ENCODE measurements around the gene JARID2. TPM values are rescaled to one million over a fixed set of nuclear protein-coding genes. Genes with fewer than 3 reads are reported as not detected.

Gene JARID2
- total and polyA plus RNA-seq, 9 of the 15 experiments (the other 6 are each of a cell fraction or from before 2014, with no cell fraction given): 5.0 to 29.0 (median 15.6) TPM

DNA sequence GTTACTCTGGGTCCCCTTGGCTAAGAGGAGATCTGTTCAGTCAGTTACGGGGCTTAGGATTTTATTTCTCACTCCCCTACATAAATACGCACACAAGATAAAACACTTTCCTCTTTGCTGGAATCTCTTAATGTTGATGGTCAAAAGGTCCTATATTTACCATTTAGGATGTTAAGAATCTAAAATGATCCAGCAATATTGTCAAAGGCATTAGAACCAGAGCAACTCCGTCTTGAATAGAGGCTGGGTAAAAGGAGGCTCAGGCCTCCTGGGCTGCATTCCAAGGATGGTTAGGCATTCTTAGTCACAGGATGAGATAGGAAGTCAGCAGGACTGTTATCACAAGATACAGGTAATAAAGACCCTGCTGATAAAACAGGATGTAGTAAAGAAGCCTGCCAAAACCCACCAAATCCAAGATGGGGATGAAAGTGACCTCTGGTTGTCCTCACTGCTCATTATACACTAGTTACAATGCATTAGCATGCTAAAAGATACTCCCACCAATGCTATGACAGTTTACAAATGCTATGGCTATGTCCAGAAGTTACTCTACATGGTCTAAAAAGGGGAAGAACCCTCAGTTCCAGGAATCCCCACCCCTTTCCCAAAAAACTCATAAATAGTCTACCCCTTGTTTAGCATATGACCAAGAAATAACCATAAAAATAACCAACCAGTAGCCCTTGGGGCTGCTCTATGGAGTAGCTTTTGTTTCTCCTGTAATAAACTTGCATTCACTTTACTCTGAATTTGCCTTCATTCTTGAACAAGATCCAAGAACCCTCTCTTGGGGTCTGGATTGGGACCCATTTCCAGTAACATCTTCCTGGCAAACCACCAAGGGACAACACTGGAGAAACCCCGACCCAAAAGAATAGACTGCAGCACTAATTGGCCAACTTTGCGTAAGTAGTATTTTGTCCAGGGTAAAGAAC, 309.5 kb downstream of the JARID2 start (continued):
- TF ChIP-seq, protein P1, sequence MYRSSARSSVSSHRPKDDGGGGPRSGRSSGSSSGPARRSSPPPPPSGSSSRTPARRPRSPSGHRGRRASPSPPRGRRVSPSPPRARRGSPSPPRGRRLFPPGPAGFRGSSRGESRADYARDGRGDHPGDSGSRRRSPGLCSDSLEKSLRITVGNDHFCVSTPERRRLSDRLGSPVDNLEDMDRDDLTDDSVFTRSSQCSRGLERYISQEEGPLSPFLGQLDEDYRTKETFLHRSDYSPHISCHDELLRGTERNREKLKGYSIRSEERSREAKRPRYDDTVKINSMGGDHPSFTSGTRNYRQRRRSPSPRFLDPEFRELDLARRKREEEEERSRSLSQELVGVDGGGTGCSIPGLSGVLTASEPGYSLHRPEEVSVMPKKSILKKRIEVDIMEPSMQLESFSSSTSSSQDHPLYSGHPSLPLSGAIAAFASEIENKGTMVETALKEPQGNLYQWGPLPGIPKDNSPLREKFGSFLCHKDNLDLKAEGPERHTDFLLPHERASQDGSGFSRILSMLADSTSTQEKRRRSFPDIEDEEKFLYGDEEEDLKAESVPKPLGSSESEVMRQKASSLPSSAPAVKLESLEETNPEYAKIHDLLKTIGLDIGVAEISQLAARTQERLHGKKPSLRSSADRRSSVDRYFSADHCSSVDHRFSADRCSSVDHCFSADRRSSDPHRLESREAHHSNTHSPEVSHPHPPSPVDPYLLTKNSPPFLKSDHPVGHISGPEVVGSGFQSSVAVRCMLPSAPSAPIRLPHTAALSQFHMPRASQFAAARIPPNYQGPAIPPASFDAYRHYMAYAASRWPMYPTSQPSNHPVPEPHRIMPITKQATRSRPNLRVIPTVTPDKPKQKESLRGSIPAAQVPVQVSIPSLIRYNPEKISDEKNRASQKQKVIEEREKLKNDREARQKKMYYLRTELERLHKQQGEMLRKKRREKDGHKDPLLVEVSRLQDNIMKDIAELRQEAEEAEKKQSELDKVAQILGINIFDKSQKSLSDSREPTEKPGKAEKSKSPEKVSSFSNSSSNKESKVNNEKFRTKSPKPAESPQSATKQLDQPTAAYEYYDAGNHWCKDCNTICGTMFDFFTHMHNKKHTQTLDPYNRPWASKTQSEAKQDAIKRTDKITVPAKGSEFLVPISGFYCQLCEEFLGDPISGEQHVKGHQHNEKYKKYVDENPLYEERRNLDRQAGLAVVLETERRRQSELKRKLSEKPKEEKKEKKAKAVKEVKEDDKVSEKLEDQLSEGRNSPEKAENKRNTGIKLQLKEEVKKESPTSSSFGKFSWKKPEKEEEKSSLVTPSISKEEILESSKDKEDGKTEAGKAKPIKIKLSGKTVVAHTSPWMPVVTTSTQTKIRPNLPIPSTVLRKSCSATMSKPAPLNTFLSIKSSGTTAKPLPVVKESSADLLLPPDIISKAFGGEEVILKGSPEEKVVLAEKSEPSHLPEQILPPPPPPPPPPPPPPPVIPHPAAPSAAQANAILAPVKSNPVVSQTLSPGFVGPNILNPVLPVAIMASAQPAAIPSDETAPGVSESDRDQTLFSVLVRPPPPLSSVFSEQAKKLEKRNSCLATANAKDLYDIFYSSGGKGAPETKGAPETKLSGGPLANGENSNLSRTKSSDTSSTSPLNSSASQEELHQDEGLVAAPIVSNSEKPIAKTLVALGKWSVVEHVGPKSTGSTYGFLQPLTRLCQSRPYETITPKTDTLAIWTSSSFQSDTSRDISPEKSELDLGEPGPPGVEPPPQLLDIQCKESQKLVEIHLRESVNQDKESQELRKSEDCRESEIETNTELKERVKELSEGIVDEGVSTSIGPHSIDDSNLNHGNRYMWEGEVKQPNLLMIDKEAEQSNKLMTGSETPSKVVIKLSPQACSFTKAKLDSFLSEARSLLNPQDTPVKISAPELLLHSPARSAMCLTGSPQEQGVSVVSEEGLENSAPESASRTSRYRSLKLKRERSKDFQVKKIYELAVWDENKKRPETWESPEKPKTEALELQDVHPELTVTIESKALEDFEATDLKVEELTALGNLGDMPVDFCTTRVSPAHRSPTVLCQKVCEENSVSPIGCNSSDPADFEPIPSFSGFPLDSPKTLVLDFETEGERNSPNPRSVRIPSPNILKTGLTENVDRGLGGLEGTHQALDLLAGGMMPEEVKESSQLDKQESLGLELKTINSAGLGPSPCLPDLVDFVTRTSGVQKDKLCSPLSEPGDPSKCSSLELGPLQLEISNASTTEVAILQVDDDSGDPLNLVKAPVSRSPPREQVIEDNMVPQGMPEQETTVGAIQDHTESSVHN (IDR thresholded peaks at IDR 0.05; ENCODE audit: borderline replicate concordance in 1 of 2, low read depth in 1 of 2): peak in 1 of 2 experiments; percentile 23; a peak in 2 of 4 replicates
- TF ChIP-seq DEAF1 (CRISPR knock-in tag; IDR thresholded peaks at IDR 0.05) (peak; percentile 33; the same call in 1 of the 2 replicates), ZNF121 (CRISPR knock-in tag; conservative IDR thresholded peaks at IDR 0.05) (no peak), SP1 (CRISPR knock-in tag; IDR thresholded peaks at IDR 0.05) (0 out of 2 replicates have a peak, but pooled peaks have one; percentile 41), TBL1XR1 (IDR thresholded peaks at IDR 0.05; ENCODE audit: low read length in 2 of 2) (peak in 1 of 2 experiments; percentile 84; a peak in 2 of 4 replicates), SREBF2 (CRISPR knock-in tag; IDR thresholded peaks at IDR 0.05) (no peak), PPARD (CRISPR knock-in tag; IDR thresholded peaks at IDR 0.05) (no peak), CREB5 (CRISPR knock-in tag; IDR thresholded peaks at IDR 0.05) (peak; percentile 66; the same call in 1 of the 2 replicates), DNMT1 (IDR thresholded peaks at IDR 0.05) (no peak), ZNF780A (CRISPR knock-in tag; IDR thresholded peaks at IDR 0.05) (0 out of 2 replicates have a peak, but pooled peaks have one; percentile 49), ZNF184 (CRISPR knock-in tag; IDR thresholded peaks at IDR 0.05) (no peak), ZNF282 (CRISPR knock-in tag; IDR thresholded peaks at IDR 0.05) (no peak), NFYB (IDR thresholded peaks at IDR 0.05; ENCODE audit: extremely low read depth, insufficient read length) (no peak)
- TF ChIP-seq, protein P2, sequence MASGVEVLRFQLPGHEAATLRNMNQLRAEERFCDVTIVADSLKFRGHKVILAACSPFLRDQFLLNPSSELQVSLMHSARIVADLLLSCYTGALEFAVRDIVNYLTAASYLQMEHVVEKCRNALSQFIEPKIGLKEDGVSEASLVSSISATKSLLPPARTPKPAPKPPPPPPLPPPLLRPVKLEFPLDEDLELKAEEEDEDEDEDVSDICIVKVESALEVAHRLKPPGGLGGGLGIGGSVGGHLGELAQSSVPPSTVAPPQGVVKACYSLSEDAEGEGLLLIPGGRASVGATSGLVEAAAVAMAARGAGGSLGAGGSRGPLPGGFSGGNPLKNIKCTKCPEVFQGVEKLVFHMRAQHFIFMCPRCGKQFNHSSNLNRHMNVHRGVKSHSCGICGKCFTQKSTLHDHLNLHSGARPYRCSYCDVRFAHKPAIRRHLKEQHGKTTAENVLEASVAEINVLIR (CRISPR knock-in tag; IDR thresholded peaks at IDR 0.05): peak; percentile 52; the same call in 1 of the 2 replicates

Data from K562 (cell line).